ENCODE measurements around the gene TRAPPC11. TPM values are rescaled to one million over a fixed set of nuclear protein-coding genes. Genes with fewer than 3 reads are reported as not detected.

The TRAPPC11 gene
- total and polyA plus RNA-seq, 8 donors: 8.6 to 19.2 (median 16.0) TPM

GRCh38 chr4:183728223-183729068, 69.4 kb downstream of the TRAPPC11 start:
- TF ChIP-seq, protein P1, sequence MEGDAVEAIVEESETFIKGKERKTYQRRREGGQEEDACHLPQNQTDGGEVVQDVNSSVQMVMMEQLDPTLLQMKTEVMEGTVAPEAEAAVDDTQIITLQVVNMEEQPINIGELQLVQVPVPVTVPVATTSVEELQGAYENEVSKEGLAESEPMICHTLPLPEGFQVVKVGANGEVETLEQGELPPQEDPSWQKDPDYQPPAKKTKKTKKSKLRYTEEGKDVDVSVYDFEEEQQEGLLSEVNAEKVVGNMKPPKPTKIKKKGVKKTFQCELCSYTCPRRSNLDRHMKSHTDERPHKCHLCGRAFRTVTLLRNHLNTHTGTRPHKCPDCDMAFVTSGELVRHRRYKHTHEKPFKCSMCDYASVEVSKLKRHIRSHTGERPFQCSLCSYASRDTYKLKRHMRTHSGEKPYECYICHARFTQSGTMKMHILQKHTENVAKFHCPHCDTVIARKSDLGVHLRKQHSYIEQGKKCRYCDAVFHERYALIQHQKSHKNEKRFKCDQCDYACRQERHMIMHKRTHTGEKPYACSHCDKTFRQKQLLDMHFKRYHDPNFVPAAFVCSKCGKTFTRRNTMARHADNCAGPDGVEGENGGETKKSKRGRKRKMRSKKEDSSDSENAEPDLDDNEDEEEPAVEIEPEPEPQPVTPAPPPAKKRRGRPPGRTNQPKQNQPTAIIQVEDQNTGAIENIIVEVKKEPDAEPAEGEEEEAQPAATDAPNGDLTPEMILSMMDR (IDR thresholded peaks at IDR 0.05): no peak
- no peaks in the 10 kb centered on the region for H3K36me3 ChIP-seq
- no peaks in the 10 kb centered on the region for H3K27me3 ChIP-seq
- no peak overlapping the region for H3K27ac ChIP-seq
- DNase-seq: no peak
- no peak for ATAC-seq
- intact Hi-C loops (cut with DNase I): no loop called here
- no peak for FAIRE-seq
- H3K4me1 ChIP-seq: peaks cover 0 to 2% (median 0%) of the 10 kb centered on the region in 3 donors
- no peak overlapping the region for H3K4me3 ChIP-seq
- H3K9me3 ChIP-seq: no peaks in the 10 kb centered on the region
- 72 to 86% methylated on average over 22 of the region's 22 CpGs for WGBS, 2 donors

DNA sequence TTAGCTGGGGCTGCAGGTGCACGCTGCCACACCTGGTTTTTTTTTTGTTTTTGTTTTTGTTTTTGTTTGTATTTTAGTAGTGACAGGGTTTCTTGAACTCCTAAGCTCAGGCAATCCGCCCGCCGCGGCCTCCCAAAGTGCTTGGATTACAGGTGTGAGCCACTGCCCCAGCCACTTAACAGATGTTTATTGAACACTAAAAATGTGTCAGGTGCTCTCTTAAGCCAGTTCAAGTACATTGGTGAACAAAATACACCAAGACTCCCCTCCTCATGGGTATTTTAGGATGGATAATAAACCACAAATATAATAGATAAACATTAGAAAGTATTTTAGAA, 69.9 kb downstream of the TRAPPC11 start:
- Histone ChIP-seq H3K9me3 (no peaks in the 10 kb centered on the region), H3K27me3 (no peaks in the 10 kb centered on the region), H3K36me3 (no peaks in the 10 kb centered on the region), H3K4me1 (no peaks in the 10 kb centered on the region), H3K4me3 (no peak overlapping the region), H3K27ac (no peak overlapping the region)
- 88 to 90% methylated on average over 5 of the region's 5 CpGs for WGBS, 2 donors
- ATAC-seq: no peak
- TF ChIP-seq, protein P1 (IDR thresholded peaks at IDR 0.05): no peak
- DNase-seq: no peak
- no peak for FAIRE-seq
- intact Hi-C loops (cut with DNase I): no loop called here

GRCh38 chr4:183729430-183730328, 70.6 kb downstream of the TRAPPC11 start:
- Histone ChIP-seq H3K27me3 (no peaks in the 10 kb centered on the region), H3K4me3 (no peak overlapping the region), H3K36me3 (no peaks in the 10 kb centered on the region), H3K9me3 (no peaks in the 10 kb centered on the region), H3K4me1 (no peaks in the 10 kb centered on the region), H3K27ac (peak overlapping the region in 2 of 4 donors; percentile 41 to 52)
- FAIRE-seq: no peak
- peak in 3 of 4 donors; percentile 59 to 88 (median 74) for ATAC-seq
- intact Hi-C loops (cut with DNase I): no loop called here
- 64 to 67% methylated on average over 13 of the region's 13 CpGs for WGBS, 2 donors
- no peak for DNase-seq
- TF ChIP-seq, protein P1 (IDR thresholded peaks at IDR 0.05): no peak

GRCh38 chr4:183732296-183732695, 73.2 kb downstream of the TRAPPC11 start:
- intact Hi-C loops (cut with DNase I): no loop called here
- no peak overlapping the region for H3K4me3 ChIP-seq
- WGBS, 2 donors: 76 to 79% methylated on average over 8 of the region's 8 CpGs

More at GRCh38 chr4:183732296-183732695, 73.2 kb downstream of the TRAPPC11 start:
- no peaks in the 10 kb centered on the region for H3K4me1 ChIP-seq
- H3K27me3 ChIP-seq: no peaks in the 10 kb centered on the region
- no peaks in the 10 kb centered on the region for H3K9me3 ChIP-seq
- no peak for DNase-seq
- no peak for FAIRE-seq
- H3K36me3 ChIP-seq: no peaks in the 10 kb centered on the region
- TF ChIP-seq, protein P1 (IDR thresholded peaks at IDR 0.05): no peak
- no peak overlapping the region for H3K27ac ChIP-seq
- ATAC-seq: no peak

Measured in pancreas (tissue), 10 donors.